Measurements from ENCODE around the gene SEZ6.

SEZ6 gene

GRCh38 chr17:29032857-29033197 is 27.0 kb upstream of the SEZ6 start:
- DNase-seq: no peak

GRCh38 chr17:29032013-29032856 is 26.4 kb upstream of the SEZ6 start:
- DNase-seq: no peak

- DNase-seq: no peak
Observed at GRCh38 chr17:29031488-29031887, 25.7 kb upstream of the SEZ6 start.

GRCh38 chr17:29024316-29024952 is 18.6 kb upstream of the SEZ6 start:
- DNase-seq: no peak

- no peak for DNase-seq
Observed at GRCh38 chr17:29022074-29022473, 16.2 kb upstream of the SEZ6 start.

GRCh38 chr17:29021226-29021625 is 15.4 kb upstream of the SEZ6 start:
- DNase-seq: no peak

GRCh38 chr17:29020576-29020975 is 14.7 kb upstream of the SEZ6 start:
- peak; percentile 42 for DNase-seq

- peak; percentile 48 for DNase-seq
Observed at GRCh38 chr17:29019475-29020181, 13.8 kb upstream of the SEZ6 start.

- DNase-seq: no peak
Observed at GRCh38 chr17:29018788-29019474, 13.1 kb upstream of the SEZ6 start.

GRCh38 chr17:29016345-29017210 is 10.7 kb upstream of the SEZ6 start:
- no peak for DNase-seq

GRCh38 chr17:29014716-29015115 is 8.9 kb upstream of the SEZ6 start:
- no peak for DNase-seq

GRCh38 chr17:29012535-29012934 is 6.7 kb upstream of the SEZ6 start:
- DNase-seq: no peak

GRCh38 chr17:29010586-29010985 is 4.8 kb upstream of the SEZ6 start:
- no peak for DNase-seq

GRCh38 chr17:29010129-29010528 is 4.3 kb upstream of the SEZ6 start:
- DNase-seq: peak; percentile 48

GRCh38 chr17:29008591-29008990 is 2.8 kb upstream of the SEZ6 start:
- DNase-seq: no peak

GRCh38 chr17:29007860-29008455 is 2.1 kb upstream of the SEZ6 start:
- no peak for DNase-seq

- no peak for DNase-seq
Observed at GRCh38 chr17:29007456-29007855, 1.6 kb upstream of the SEZ6 start.

GRCh38 chr17:29004081-29004692 is 1.6 kb downstream of the SEZ6 start:
- no peak for DNase-seq

GRCh38 chr17:29003289-29003688 is 2.5 kb downstream of the SEZ6 start:
- no peak for DNase-seq

GRCh38 chr17:29002811-29003210 is 3.0 kb downstream of the SEZ6 start:
- DNase-seq: no peak

GRCh38 chr17:29000973-29001372 is 4.9 kb downstream of the SEZ6 start:
- DNase-seq: no peak
